Measurements from ENCODE around the gene LETM1. TPM values are rescaled to one million over a fixed set of nuclear protein-coding genes. Genes with fewer than 3 reads are reported as not detected.

Gene LETM1
- total and polyA plus RNA-seq, 2 of the 13 experiments (the other 11 are each of a cell fraction or from before 2014, with no cell fraction given) = 9.7 to 41.6 TPM

DNA sequence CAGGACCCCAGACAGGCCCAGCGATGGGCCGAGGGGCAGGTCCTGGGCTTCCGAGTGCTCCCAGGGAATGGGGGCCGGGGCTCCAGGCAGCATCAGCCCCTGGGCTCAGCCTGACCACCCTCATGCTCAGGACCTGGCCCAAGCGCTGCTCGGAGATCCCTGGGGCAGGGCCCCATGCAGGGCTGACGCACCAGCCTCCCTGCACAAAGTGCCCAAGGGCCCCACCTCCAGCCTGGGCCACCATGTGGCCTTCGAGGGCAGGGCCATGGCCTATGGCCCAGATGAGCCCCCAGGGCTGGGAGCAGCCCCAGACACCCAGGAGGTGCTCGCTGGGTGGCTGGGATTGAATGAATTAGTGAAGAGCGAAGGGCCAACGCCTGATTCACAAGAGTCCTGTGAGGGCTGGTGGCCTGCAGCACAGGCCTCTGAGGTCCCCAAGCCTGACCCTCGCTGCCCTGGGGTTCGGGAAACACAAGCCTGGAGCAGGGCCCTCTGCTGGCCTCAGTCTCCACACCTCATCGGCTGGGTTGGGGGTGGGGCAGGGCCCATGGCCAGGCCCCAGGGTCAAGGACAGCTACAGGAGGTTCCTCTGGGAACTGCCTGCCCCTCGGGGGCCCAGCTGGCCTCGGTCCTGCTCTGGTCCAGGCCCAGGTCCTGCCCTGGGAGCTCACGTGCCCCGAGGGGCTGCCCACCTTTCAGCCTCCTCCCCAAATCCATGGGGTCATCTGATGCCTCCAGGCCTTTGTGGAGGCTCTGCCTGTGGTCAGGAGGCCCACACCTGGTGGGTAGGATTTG lies 76.2 kb downstream of the LETM1 start (continued):
- TF ChIP-seq, protein P1, sequence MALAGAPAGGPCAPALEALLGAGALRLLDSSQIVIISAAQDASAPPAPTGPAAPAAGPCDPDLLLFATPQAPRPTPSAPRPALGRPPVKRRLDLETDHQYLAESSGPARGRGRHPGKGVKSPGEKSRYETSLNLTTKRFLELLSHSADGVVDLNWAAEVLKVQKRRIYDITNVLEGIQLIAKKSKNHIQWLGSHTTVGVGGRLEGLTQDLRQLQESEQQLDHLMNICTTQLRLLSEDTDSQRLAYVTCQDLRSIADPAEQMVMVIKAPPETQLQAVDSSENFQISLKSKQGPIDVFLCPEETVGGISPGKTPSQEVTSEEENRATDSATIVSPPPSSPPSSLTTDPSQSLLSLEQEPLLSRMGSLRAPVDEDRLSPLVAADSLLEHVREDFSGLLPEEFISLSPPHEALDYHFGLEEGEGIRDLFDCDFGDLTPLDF (CRISPR knock-in tag; IDR thresholded peaks at IDR 0.05) = no peak
- TF ChIP-seq ZNF264 (CRISPR knock-in tag; IDR thresholded peaks at IDR 0.05) = peak; percentile 45; the same call in 1 of the 2 replicates
- TF ChIP-seq TCF7L2 (IDR thresholded peaks at IDR 0.05; ENCODE audit: low read depth, low read length) = no peak
- peak; percentile 78; the same call in 1 of the 2 replicates for TF ChIP-seq HOXD1 (CRISPR knock-in tag; IDR thresholded peaks at IDR 0.05)
- TF ChIP-seq RBAK (CRISPR knock-in tag; IDR thresholded peaks at IDR 0.05) = no peak
- TF ChIP-seq ARID3A (IDR thresholded peaks at IDR 0.05; ENCODE audit: low read depth, low read length) = no peak
- peak; percentile 66; the same call in 1 of the 2 replicates for TF ChIP-seq ZBTB38 (CRISPR knock-in tag; IDR thresholded peaks at IDR 0.05)
- TF ChIP-seq ZC3H13 (CRISPR knock-in tag; IDR thresholded peaks at IDR 0.05) = no peak
- peak; percentile 80; the same call in 1 of the 2 replicates for TF ChIP-seq TOPORS (CRISPR knock-in tag; IDR thresholded peaks at IDR 0.05)
- peak; percentile 89; the same call in 1 of the 2 replicates for TF ChIP-seq SMAD1 (CRISPR knock-in tag; IDR thresholded peaks at IDR 0.05; ENCODE audit: borderline replicate concordance, low read depth)
- no peak for TF ChIP-seq NFIC (IDR thresholded peaks at IDR 0.05; ENCODE audit: low read length)
- no peak for TF ChIP-seq SUZ12 (IDR thresholded peaks at IDR 0.05; ENCODE audit: low read depth, low read length)
- no peak; the same call in 1 of the 2 replicates for TF ChIP-seq MZF1 (CRISPR knock-in tag; IDR thresholded peaks at IDR 0.05; ENCODE audit: borderline replicate concordance)
- no peak for TF ChIP-seq LRRFIP1 (CRISPR knock-in tag; conservative IDR thresholded peaks at IDR 0.05)
